GM12874 (cell line): ENCODE results near the gene ARSK.

Experiments used
- CTCF ChIP-seq: IDR thresholded peaks from 2 replicates; pipeline ENCODE4 v1.5.1; 2011; ENCODE audit warnings: low read depth, mild to moderate bottlenecking, control low read depth, low read length, moderate library complexity; ENCODE audit not compliant: insufficient read depth

Gene ARSK

DNA sequence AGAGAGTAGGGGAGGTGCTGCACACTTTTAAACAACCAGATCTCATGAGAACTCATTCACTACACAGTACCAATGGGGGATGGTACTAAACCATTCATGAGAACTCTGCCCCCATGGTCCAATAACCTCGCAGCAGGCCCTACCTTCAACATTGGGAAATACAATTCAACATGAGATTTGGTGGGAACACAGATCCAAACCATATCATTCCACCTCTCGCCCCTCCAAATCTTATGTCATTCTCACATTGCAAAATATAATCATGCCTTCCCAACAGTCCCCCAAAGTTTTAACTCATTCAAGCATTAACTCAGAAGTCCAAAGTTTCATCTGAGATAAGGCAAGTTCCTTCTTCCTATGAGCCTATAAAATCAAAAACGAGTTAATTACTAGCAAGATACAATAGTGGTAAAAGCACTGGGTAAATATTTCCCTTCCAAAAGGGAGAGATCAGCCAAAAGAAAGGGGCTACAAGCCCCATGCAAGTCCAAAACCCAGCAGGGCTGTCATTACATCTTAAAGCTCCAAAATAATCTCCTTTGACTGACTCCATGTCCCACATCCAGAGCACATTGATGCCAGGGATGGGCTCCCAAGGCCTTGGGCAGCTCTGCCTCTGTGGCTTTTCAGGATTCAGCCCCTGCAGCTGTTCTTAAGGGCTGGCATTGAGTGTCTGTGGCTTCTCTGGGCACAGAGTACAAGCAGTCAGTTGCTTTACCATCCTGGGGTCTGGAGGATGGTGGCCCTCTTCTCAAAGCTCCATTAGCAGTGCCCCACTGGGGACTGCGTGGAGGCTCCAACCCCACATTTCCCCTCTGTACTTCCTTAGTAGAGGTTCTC, 73.3 kb downstream of the ARSK start:
- TF ChIP-seq CTCF = no peak

DNA sequence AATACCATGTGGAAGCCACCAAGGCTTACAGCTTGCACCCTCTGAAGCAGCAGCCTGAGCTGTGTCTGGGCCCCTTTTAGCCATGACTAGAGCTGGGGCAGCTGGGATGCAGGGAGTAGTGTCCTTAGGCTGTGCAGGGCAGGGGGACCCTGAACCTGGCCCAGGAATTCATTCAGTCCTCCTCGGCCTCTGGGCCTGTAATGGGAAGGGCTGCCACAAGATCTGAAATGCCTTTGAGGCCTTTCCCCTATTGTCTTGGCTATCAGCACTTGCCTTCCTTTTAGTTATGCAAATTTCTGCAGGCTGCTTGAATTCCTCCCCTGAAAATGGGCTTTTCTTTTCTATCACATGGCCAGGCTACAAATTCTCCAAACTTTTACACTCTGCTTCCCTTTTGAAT, 74.0 kb downstream of the ARSK start:
- TF ChIP-seq CTCF = no peak

- no peak for TF ChIP-seq CTCF
Measured at GRCh38 chr5:95630394-95630917, 75.6 kb downstream of the ARSK start.

- TF ChIP-seq CTCF = no peak
Measured at GRCh38 chr5:95631255-95631958, 76.5 kb downstream of the ARSK start.

- TF ChIP-seq CTCF = no peak
Measured at GRCh38 chr5:95631991-95632675, 77.2 kb downstream of the ARSK start.

DNA sequence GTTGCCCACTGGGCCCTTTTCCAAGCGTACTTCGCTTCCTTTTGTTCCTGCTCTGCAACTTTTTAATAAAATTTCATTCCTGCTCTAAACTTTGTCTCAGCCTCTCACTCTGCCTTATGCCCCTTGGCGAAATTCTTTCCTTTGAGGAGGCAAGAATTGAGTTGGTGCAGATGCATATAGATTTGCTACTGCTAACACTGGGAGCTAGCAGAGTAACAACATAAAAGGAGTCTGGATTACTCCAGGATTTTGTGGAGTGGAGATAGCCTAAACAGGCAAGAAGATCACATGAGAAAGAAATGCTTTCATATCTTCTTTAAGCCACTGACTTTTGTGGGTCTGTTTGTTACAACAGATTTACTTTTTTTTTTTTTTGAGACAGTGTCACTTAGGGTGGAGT, 78.8 kb downstream of the ARSK start:
- no peak for TF ChIP-seq CTCF

GRCh38 chr5:95634081-95634480, 79.2 kb downstream of the ARSK start:
- no peak for TF ChIP-seq CTCF
